Lower leg skin (tissue), 3 donors: ENCODE results near the gene GRIN2A.

Source experiments
- POLR2A ChIP-seq, 2 donors: fragments of 450-650 bp; IDR thresholded peaks; one replicate each; pipeline ENCODE4 v1.6.1; 2016 to 2017; ENCODE audit warnings: antibody characterized with exemption in 2 of 2, mild to moderate bottlenecking in 1 of 2, moderate library complexity in 1 of 2
- TF ChIP-seq, protein P1 (sequence below), 3 donors: fragments of 450-650 bp; IDR thresholded peaks; one replicate each; pipeline ENCODE4 v1.5.1; 2016; ENCODE audit warnings: antibody characterized with exemption in 3 of 3, mild to moderate bottlenecking in 3 of 3, moderate library complexity in 2 of 3

DNA sequence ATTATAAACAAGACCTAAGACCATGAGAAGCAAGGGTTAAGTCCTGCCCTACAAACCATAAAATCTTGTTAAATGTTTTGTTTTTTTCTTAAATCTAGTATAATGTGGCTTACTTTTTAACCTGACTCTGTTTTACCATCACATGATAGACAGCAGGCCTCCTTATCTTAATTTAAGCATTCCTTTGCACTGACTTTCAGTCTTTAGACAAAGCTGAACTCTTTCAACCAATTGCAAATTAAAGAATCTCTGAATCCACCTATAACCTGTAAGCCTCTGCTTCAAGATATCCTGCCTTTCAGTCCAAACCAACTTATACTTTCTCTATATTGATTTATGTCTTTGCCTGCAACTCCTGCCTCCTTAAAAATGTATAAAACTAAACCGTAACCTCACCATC is 478.5 kb downstream of the GRIN2A start:
- TF ChIP-seq, protein P1, sequence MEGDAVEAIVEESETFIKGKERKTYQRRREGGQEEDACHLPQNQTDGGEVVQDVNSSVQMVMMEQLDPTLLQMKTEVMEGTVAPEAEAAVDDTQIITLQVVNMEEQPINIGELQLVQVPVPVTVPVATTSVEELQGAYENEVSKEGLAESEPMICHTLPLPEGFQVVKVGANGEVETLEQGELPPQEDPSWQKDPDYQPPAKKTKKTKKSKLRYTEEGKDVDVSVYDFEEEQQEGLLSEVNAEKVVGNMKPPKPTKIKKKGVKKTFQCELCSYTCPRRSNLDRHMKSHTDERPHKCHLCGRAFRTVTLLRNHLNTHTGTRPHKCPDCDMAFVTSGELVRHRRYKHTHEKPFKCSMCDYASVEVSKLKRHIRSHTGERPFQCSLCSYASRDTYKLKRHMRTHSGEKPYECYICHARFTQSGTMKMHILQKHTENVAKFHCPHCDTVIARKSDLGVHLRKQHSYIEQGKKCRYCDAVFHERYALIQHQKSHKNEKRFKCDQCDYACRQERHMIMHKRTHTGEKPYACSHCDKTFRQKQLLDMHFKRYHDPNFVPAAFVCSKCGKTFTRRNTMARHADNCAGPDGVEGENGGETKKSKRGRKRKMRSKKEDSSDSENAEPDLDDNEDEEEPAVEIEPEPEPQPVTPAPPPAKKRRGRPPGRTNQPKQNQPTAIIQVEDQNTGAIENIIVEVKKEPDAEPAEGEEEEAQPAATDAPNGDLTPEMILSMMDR (IDR thresholded peaks at IDR 0.05): no peak
- no peak for TF ChIP-seq POLR2A (IDR thresholded peaks at IDR 0.05)
